ENCODE measurements around the gene RAB1A.

RAB1A gene

DNA sequence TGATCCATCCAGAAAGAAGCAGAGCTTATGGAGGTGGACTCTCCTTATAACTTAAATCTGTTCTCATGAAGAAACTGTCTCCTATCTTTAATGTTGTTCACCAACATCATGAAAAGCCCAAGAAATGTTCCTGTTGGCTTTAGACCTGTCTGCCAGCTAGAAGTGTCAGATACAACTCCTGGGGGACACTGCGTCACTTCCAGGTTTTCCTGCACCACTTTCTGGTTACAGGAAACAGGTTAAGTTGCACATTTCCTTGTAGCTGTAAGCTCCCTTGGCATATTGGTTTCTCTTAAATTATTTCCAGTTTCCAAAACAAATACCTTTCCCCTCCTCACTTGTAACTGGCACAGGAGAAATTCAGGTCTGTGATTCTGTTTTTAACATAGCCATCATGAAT is 70.8 kb downstream of the RAB1A start:
- TF ChIP-seq CEBPB (IDR thresholded peaks at IDR 0.05) (no peak), CREB1 (IDR thresholded peaks at IDR 0.05; ENCODE audit: low read depth) (no peak), RAD21 (IDR thresholded peaks at IDR 0.05; ENCODE audit: low read depth) (no peak), EGR1 (IDR thresholded peaks at IDR 0.05) (no peak), YY1 (IDR thresholded peaks at IDR 0.05; ENCODE audit: low read depth) (no peak), EP300 (IDR thresholded peaks at IDR 0.05; ENCODE audit: borderline replicate concordance) (no peak), TCF12 (IDR thresholded peaks at IDR 0.05; ENCODE audit: low read depth) (no peak), ZBTB7A (IDR thresholded peaks at IDR 0.05; ENCODE audit: low read depth) (no peak), NFIC (IDR thresholded peaks at IDR 0.05) (no peak), FOXM1 (IDR thresholded peaks at IDR 0.05; ENCODE audit: borderline replicate concordance, low read depth) (no peak), TEAD4 (IDR thresholded peaks at IDR 0.05) (no peak), TAF1 (IDR thresholded peaks at IDR 0.05; ENCODE audit: low read depth) (no peak)
- TF ChIP-seq, protein P1, sequence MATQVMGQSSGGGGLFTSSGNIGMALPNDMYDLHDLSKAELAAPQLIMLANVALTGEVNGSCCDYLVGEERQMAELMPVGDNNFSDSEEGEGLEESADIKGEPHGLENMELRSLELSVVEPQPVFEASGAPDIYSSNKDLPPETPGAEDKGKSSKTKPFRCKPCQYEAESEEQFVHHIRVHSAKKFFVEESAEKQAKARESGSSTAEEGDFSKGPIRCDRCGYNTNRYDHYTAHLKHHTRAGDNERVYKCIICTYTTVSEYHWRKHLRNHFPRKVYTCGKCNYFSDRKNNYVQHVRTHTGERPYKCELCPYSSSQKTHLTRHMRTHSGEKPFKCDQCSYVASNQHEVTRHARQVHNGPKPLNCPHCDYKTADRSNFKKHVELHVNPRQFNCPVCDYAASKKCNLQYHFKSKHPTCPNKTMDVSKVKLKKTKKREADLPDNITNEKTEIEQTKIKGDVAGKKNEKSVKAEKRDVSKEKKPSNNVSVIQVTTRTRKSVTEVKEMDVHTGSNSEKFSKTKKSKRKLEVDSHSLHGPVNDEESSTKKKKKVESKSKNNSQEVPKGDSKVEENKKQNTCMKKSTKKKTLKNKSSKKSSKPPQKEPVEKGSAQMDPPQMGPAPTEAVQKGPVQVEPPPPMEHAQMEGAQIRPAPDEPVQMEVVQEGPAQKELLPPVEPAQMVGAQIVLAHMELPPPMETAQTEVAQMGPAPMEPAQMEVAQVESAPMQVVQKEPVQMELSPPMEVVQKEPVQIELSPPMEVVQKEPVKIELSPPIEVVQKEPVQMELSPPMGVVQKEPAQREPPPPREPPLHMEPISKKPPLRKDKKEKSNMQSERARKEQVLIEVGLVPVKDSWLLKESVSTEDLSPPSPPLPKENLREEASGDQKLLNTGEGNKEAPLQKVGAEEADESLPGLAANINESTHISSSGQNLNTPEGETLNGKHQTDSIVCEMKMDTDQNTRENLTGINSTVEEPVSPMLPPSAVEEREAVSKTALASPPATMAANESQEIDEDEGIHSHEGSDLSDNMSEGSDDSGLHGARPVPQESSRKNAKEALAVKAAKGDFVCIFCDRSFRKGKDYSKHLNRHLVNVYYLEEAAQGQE (IDR thresholded peaks at IDR 0.05; ENCODE audit: low read depth): no peak
- TF ChIP-seq, protein P2, sequence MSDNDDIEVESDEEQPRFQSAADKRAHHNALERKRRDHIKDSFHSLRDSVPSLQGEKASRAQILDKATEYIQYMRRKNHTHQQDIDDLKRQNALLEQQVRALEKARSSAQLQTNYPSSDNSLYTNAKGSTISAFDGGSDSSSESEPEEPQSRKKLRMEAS (IDR thresholded peaks at IDR 0.05): no peak
- TF ChIP-seq, protein P3, sequence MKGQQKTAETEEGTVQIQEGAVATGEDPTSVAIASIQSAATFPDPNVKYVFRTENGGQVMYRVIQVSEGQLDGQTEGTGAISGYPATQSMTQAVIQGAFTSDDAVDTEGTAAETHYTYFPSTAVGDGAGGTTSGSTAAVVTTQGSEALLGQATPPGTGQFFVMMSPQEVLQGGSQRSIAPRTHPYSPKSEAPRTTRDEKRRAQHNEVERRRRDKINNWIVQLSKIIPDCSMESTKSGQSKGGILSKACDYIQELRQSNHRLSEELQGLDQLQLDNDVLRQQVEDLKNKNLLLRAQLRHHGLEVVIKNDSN (IDR thresholded peaks at IDR 0.05): no peak

DNA sequence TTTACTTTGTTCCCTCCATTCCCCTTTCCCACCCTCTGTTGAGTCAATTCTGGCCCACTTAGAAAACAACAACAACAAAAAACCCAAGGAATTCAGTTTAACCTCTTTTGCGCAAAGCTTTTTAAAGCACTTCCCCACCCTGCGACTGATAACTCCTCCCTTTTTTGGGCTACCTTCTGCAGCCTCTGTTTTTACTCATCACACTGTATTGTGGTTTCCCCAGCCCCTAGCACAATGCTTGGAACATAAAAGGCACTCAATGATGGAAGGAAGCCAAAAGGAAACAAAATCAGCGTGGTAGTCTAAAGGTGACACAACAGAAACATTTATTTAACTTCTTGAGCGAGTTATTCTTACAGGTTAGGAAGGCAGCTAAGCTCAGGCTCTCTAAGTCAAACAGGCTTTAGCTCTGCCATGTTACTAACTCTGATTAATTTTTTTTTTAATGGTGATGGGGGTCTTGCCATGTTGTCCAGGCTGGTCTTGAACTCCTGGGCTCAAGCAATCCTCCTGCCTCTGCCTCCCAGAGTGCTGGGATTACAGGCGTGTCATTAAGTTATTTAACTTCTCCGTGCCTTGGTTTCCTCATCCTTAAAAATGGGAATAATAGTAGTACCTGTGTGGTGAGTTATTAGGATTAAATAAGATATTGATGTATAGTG is 72.4 kb downstream of the RAB1A start:
- TF ChIP-seq, protein P1 (IDR thresholded peaks at IDR 0.05; ENCODE audit: low read depth): no peak
- TF ChIP-seq TEAD4 (IDR thresholded peaks at IDR 0.05) (no peak), YY1 (IDR thresholded peaks at IDR 0.05; ENCODE audit: low read depth) (no peak), EP300 (IDR thresholded peaks at IDR 0.05; ENCODE audit: borderline replicate concordance) (no peak), NFIC (IDR thresholded peaks at IDR 0.05) (no peak)

DNA sequence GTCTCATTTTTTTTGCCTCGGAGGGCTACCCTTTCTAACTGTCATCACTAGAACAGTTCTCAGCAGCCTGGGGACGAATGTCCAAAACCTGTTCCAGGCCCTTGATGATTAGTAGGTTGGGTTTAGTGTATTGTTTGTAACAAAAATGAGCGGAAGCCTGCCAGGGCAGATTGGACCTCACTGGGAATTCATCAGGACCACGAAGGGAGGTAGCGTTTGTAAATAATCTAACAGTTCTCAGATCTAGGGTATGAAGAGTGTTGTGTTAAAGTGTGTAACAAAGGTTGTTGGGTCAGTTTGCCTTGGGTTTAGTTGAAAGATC is 72.9 kb downstream of the RAB1A start:
- TF ChIP-seq, protein P3 (IDR thresholded peaks at IDR 0.05): no peak
- TF ChIP-seq TCF12 (IDR thresholded peaks at IDR 0.05; ENCODE audit: low read depth) (no peak), EP300 (IDR thresholded peaks at IDR 0.05; ENCODE audit: borderline replicate concordance) (no peak), YY1 (IDR thresholded peaks at IDR 0.05; ENCODE audit: low read depth) (no peak), TAF1 (IDR thresholded peaks at IDR 0.05; ENCODE audit: low read depth) (no peak), RAD21 (IDR thresholded peaks at IDR 0.05; ENCODE audit: low read depth) (no peak), CREB1 (IDR thresholded peaks at IDR 0.05; ENCODE audit: low read depth) (no peak), EGR1 (IDR thresholded peaks at IDR 0.05) (no peak), FOXM1 (IDR thresholded peaks at IDR 0.05; ENCODE audit: borderline replicate concordance, low read depth) (no peak), TEAD4 (IDR thresholded peaks at IDR 0.05) (no peak), ZBTB7A (IDR thresholded peaks at IDR 0.05; ENCODE audit: low read depth) (no peak), NFIC (IDR thresholded peaks at IDR 0.05) (no peak), CEBPB (IDR thresholded peaks at IDR 0.05) (no peak)
- TF ChIP-seq, protein P1 (IDR thresholded peaks at IDR 0.05; ENCODE audit: low read depth): no peak
- TF ChIP-seq, protein P2 (IDR thresholded peaks at IDR 0.05): no peak

DNA sequence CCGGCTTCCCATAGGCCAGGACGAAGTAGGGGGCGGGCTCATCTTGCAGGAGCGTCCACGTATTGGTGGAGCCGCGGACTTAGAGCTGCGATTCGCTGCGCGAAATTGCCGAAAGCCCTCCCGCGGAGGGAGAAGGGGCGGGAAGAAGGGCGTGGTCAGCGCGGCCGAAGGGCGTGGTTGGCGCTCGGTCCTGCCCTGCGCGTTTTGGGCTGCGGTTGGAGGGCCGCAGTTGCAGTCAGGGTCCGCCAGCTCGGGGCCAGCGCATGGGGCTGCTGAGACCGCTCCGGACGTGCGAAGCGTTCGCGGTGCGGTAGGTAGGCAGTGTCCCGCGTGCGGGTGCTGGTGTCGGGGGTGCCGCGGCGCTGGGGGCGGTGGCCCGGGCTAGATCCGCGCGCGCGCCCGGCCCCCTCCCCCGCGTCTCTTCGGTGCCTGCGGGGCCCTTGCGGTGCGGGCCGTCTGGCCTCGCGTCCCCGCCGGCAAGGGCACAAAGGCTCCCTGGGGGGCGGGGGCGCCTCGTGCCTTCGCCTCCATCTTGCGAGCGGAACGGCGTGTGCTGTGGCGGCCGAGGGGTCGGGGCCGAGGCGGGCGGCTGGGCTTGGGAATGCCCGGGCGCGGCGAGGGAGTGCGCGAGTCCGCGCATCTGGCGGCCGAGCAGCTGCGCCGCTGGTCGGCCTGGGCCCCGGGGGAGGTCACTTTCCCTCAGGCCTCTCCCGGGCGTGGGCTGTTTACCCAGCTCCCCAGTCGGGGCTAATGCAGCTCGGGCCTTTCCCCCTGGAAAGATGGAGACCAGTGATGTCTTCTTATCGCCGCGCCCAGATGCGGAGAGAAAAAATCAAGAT is 73.5 kb downstream of the RAB1A start, which contains the start of gene CEP68:
TSS of gene CEP68 (plus strand) at position 202 of the 839 bp plus-strand sequence. CDS start 13,029 bp downstream, outside the sequence.
- TF ChIP-seq, protein P2 (IDR thresholded peaks at IDR 0.05): peak; percentile 55
- TF ChIP-seq TAF1 (IDR thresholded peaks at IDR 0.05; ENCODE audit: low read depth): peak; percentile 59; the same call in 1 of the 2 replicates
- TF ChIP-seq RAD21 (IDR thresholded peaks at IDR 0.05; ENCODE audit: low read depth): no peak
- TF ChIP-seq CEBPB (IDR thresholded peaks at IDR 0.05): no peak
- TF ChIP-seq TEAD4 (IDR thresholded peaks at IDR 0.05): no peak
- no peak for TF ChIP-seq EP300 (IDR thresholded peaks at IDR 0.05; ENCODE audit: borderline replicate concordance)
- TF ChIP-seq EGR1 (IDR thresholded peaks at IDR 0.05): no peak

All from Ishikawa (cell line).